ENCODE data around the gene COBL. TPM values are rescaled to one million over a fixed set of nuclear protein-coding genes. Genes with fewer than 3 reads are reported as not detected.

COBL gene
- total RNA-seq, 1 experiment from 2014 or later: 63.6 TPM

DNA sequence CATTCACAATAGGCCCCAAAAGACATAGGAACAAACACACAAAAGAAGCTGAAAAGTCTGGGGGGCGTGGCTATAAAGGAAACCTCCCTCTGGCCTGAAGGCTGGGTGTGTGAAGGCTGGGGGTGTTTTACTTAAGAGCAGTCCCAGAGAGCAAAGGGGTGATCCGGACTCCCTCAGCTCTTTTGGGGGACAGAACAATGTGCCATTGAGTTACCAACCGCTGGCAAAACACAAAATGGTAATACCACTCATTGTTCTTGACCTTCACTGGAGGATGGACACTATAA lies 189.0 kb downstream of the COBL start:
- no peaks in the 10 kb centered on the region for H3K9me3 ChIP-seq
- Mint-ChIP-seq H3K9me3 (ENCODE audit: unreplicated experiment) (no peaks in the 10 kb centered on the region), H3K4me1 (ENCODE audit: low read depth, unreplicated experiment) (no peaks in the 10 kb centered on the region), H3K27me3 (ENCODE audit: insufficient read depth, unreplicated experiment) (no peaks in the 10 kb centered on the region), H3K27ac (ENCODE audit: unreplicated experiment) (no peak overlapping the region), H3K4me3 (ENCODE audit: unreplicated experiment) (no peak overlapping the region), H3K36me3 (ENCODE audit: insufficient read depth, unreplicated experiment) (peaks cover 42% of the 10 kb centered on the region)
- H3K27me3 ChIP-seq (replicated peaks; ENCODE audit: control insufficient read depth, insufficient read depth, low read length): no peaks in the 10 kb centered on the region
- peaks cover 4% of the 10 kb centered on the region for H3K36me3 ChIP-seq (ENCODE audit: control insufficient read depth, insufficient read depth, low read length)
- ChIA-PET POLR2A (no interaction called here), CTCF (no interaction called here)
- TF ChIP-seq, protein P1, sequence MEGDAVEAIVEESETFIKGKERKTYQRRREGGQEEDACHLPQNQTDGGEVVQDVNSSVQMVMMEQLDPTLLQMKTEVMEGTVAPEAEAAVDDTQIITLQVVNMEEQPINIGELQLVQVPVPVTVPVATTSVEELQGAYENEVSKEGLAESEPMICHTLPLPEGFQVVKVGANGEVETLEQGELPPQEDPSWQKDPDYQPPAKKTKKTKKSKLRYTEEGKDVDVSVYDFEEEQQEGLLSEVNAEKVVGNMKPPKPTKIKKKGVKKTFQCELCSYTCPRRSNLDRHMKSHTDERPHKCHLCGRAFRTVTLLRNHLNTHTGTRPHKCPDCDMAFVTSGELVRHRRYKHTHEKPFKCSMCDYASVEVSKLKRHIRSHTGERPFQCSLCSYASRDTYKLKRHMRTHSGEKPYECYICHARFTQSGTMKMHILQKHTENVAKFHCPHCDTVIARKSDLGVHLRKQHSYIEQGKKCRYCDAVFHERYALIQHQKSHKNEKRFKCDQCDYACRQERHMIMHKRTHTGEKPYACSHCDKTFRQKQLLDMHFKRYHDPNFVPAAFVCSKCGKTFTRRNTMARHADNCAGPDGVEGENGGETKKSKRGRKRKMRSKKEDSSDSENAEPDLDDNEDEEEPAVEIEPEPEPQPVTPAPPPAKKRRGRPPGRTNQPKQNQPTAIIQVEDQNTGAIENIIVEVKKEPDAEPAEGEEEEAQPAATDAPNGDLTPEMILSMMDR (IDR thresholded peaks at IDR 0.05; ENCODE audit: insufficient read depth in 1 of 2, low read depth in 1 of 2, low read length in 1 of 2, severe bottlenecking in 1 of 2, unreplicated experiment in 1 of 2): no peak
- DNase-seq: no peak
- no TSS peak for BruUV-seq (replicated peaks)
- no peaks in the 10 kb centered on the region for H3K4me1 ChIP-seq
- no peak overlapping the region for H3K4me3 ChIP-seq (ENCODE audit: low read depth, low read length)
- intact Hi-C loops (cut with micrococcal nuclease; ENCODE audit: unreplicated experiment): no loop called here

DNA sequence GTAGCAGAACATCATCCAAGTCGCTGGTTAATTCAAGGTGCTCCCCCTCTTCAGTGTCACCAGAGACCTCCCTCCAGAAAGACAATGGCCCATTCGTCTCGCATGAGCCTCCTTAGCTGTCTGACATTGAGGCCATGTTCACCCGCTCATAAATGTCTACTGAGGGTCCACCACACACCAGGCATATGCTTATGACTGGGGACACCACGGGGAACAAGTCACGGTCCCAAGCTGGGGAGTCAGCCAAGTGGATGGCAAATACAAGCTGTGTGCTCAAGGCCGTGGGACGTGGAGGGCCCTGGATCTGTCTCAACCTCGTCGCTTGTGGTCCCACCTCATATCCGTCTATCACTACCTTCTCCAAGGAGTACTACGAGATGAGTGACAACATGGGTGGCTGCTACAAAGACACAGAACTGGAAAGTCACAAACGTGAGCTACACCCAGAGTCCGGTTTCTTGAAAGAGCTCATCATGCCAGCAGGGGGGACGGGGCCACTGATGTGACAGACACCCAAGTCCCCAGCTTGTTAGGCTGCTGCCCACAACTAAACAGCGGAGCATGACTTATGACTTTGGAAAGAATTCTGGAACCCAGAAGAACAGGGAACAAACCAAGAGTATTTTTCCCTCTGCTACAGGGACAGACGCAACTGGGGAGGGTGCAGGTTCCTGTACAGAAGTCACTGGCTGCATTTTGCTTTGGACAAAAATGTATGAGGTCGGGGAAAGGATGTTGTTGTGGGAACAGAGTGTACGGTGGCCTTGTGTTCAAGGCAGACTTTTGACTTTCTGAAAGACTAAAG lies 189.6 kb downstream of the COBL start:
- no peaks in the 10 kb centered on the region for H3K27me3 Mint-ChIP-seq (ENCODE audit: insufficient read depth, unreplicated experiment)
- Histone ChIP-seq H3K27me3 (replicated peaks; ENCODE audit: control insufficient read depth, insufficient read depth, low read length) (no peaks in the 10 kb centered on the region), H3K36me3 (ENCODE audit: control insufficient read depth, insufficient read depth, low read length) (peaks cover 2% of the 10 kb centered on the region), H3K4me1 (no peaks in the 10 kb centered on the region), H3K4me3 (ENCODE audit: low read depth, low read length) (no peak overlapping the region), H3K9me3 (no peaks in the 10 kb centered on the region)
- DNase-seq: no peak
- ChIA-PET CTCF (no interaction called here), POLR2A (no interaction called here)
- intact Hi-C loops (cut with micrococcal nuclease; ENCODE audit: unreplicated experiment): no loop called here
- no peaks in the 10 kb centered on the region for H3K9me3 Mint-ChIP-seq (ENCODE audit: unreplicated experiment)
- no peaks in the 10 kb centered on the region for H3K4me1 Mint-ChIP-seq (ENCODE audit: low read depth, unreplicated experiment)
- H3K36me3 Mint-ChIP-seq (ENCODE audit: insufficient read depth, unreplicated experiment): peaks cover 36% of the 10 kb centered on the region
- TF ChIP-seq, protein P1 (IDR thresholded peaks at IDR 0.05; ENCODE audit: insufficient read depth in 1 of 2, low read depth in 1 of 2, low read length in 1 of 2, severe bottlenecking in 1 of 2, unreplicated experiment in 1 of 2): no peak
- BruUV-seq (replicated peaks): no TSS peak
- no peak overlapping the region for H3K4me3 Mint-ChIP-seq (ENCODE audit: unreplicated experiment)
- H3K27ac Mint-ChIP-seq (ENCODE audit: unreplicated experiment): no peak overlapping the region

DNA sequence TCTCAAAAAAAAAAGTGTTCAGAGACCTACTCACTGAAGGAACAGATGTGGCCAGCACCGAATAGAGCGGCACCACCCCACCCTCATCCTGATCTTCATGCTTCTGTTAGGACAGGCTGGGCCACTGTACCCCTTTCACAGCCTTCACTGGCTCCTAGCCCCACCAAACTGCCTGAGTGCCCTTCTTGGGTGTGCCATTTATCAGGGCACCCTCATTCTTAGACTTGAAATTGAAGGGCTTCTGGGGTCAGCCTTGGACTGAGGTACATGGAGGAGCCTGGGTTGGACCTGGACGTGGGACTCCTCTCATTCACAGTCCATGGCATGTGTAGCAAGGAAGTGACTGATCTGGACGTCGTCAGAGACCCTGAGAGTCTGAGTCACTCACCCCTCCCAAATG lies 190.3 kb downstream of the COBL start:
- Histone ChIP-seq H3K9me3 (no peaks in the 10 kb centered on the region), H3K27me3 (replicated peaks; ENCODE audit: control insufficient read depth, insufficient read depth, low read length) (no peaks in the 10 kb centered on the region), H3K4me3 (ENCODE audit: low read depth, low read length) (no peak overlapping the region), H3K4me1 (no peaks in the 10 kb centered on the region), H3K36me3 (ENCODE audit: control insufficient read depth, insufficient read depth, low read length) (peaks cover 2% of the 10 kb centered on the region)
- no peaks in the 10 kb centered on the region for H3K9me3 Mint-ChIP-seq (ENCODE audit: unreplicated experiment)
- no peak overlapping the region for H3K27ac Mint-ChIP-seq (ENCODE audit: unreplicated experiment)
- H3K4me3 Mint-ChIP-seq (ENCODE audit: unreplicated experiment): no peak overlapping the region
- no peaks in the 10 kb centered on the region for H3K4me1 Mint-ChIP-seq (ENCODE audit: low read depth, unreplicated experiment)
- TF ChIP-seq, protein P1 (IDR thresholded peaks at IDR 0.05; ENCODE audit: insufficient read depth in 1 of 2, low read depth in 1 of 2, low read length in 1 of 2, severe bottlenecking in 1 of 2, unreplicated experiment in 1 of 2): no peak
- intact Hi-C loops (cut with micrococcal nuclease; ENCODE audit: unreplicated experiment): no loop called here
- ChIA-PET CTCF (no interaction called here), POLR2A (no interaction called here)
- no peak for DNase-seq
- H3K36me3 Mint-ChIP-seq (ENCODE audit: insufficient read depth, unreplicated experiment): peaks cover 31% of the 10 kb centered on the region
- no peaks in the 10 kb centered on the region for H3K27me3 Mint-ChIP-seq (ENCODE audit: insufficient read depth, unreplicated experiment)
- BruUV-seq (replicated peaks): no TSS peak

Measured in Caco-2 (cell line).